HuH-7 (cell line): ENCODE data around the gene LGALS13.
"Not testable (repeated sequence)": the region's sequence is repeated elsewhere in the genome, so short reads cannot be mapped to it uniquely, and the experiment has no call there.

Experiments used
- DNase-seq: peaks from one replicate; pipeline ENCODE4 v3.0.0; 2011; ENCODE audit warnings: low spot score

LGALS13 gene

GRCh38 chr19:39623946-39624345, 21.6 kb downstream of the LGALS13 start:
- DNase-seq: no peak

GRCh38 chr19:39627631-39628030, 25.3 kb downstream of the LGALS13 start:
- not testable (repeated sequence) for DNase-seq

- no peak for DNase-seq
Measured at GRCh38 chr19:39631178-39631577, 28.9 kb downstream of the LGALS13 start.

- no peak for DNase-seq
Measured at GRCh38 chr19:39631626-39632025, 29.3 kb downstream of the LGALS13 start.

- DNase-seq: no peak
Measured at GRCh38 chr19:39637891-39638290, 35.6 kb downstream of the LGALS13 start.

GRCh38 chr19:39641773-39642172, 39.4 kb downstream of the LGALS13 start:
- peak; percentile 39 for DNase-seq

GRCh38 chr19:39643591-39643990, 41.3 kb downstream of the LGALS13 start:
- DNase-seq: no peak

GRCh38 chr19:39645800-39646411, 43.6 kb downstream of the LGALS13 start:
- DNase-seq: no peak

GRCh38 chr19:39647918-39648317, 45.6 kb downstream of the LGALS13 start:
- DNase-seq: no peak

- DNase-seq: no peak
Measured at GRCh38 chr19:39655613-39656012, 53.3 kb downstream of the LGALS13 start, which contains the start of gene LGALS16. Gene LGALS16 (plus strand): TSS chr19:39655913. CDS start chr19:39655962, 49 bp downstream.
